Ascending aorta (tissue), 2 donors: Measurements from ENCODE around the gene MYH14. TPM values are rescaled to one million over a fixed set of nuclear protein-coding genes. Genes with fewer than 3 reads are reported as not detected.

Source experiments
- DNase-seq, 2 donors: peaks; one replicate each; pipeline ENCODE4 v3.0.0-alpha.2; 2019; ENCODE audit warnings: low spot score in 2 of 2
- H3K27ac ChIP-seq, 2 donors: fragments of 200-600 bp; sonication (generic); one replicate each; pipeline ENCODE4 v1.5.1; 2016 to 2017; ENCODE audit warnings: mild to moderate bottlenecking in 1 of 2
- H3K27me3 ChIP-seq: fragments of 200-600 bp; sonication (generic); one replicate; pipeline ENCODE4 v1.5.1; 2017
- H3K36me3 ChIP-seq, 2 donors: fragments of 200-600 bp; sonication (generic); one replicate each; pipeline ENCODE4 v1.5.1; 2016
- H3K4me1 ChIP-seq, 2 donors: fragments of 200-600 bp; sonication (generic); one replicate each; pipeline ENCODE4 v1.5.1; 2016 to 2017; ENCODE audit warnings: mild to moderate bottlenecking in 1 of 2
- H3K4me3 ChIP-seq, 2 donors: fragments of 200-600 bp; sonication (generic); one replicate each; pipeline ENCODE4 v1.5.1; 2016 to 2017; ENCODE audit warnings: mild to moderate bottlenecking in 1 of 2
- H3K9me3 ChIP-seq, 2 donors: fragments of 200-600 bp; sonication (generic); one replicate each; pipeline ENCODE4 v1.5.1; 2016
- intact Hi-C: fragments of 100-400 bp; cut with DNase I; formaldehyde crosslinking; loops from one replicate; pipeline ENCODE4 v1.15.1; 2023
- total RNA-seq: library from RNA; depleted of rRNA; stranded (reverse); fragments of >200 nt; gene quantifications from one replicate; pipeline ENCODE4 v1.1.0, GENCODE V29; 2016
- TF ChIP-seq, protein P1 (sequence below), 3 experiments: fragments of 200-600 bp in 2 of 3; fragments of 450-650 bp in 1 of 3; sonication (generic) in 2 of 3; IDR thresholded peaks; one replicate each; pipeline ENCODE4 v1.5.1; 2016 to 2019; ENCODE audit warnings: antibody characterized with exemption in 3 of 3, mild to moderate bottlenecking in 1 of 3, moderate library complexity in 1 of 3

The MYH14 gene
- total RNA-seq, 1 donor from 2014 or later: 8.6 TPM

DNA sequence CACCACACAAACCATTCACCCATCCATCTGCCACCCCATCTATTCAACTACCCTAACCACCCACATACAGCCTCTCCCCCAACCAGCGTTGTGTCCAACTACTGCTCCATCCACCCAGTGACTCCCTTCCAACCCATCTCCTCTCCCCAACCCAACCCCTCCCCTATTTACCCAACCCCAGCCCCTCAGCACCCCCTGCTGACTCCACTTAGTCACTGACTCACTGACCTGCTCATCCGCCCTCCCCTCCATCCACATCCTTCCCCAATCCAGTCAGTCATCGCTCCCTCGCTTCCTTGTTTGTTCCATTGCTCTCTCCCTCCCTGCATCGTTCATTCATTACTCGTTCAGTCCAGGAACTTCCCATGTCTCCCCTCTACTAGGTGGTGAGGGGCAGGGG lies 86.6 kb downstream of the MYH14 start:
- no peaks in the 10 kb centered on the region for H3K27me3 ChIP-seq
- peaks cover 17 to 35% of the 10 kb centered on the region in 2 donors for H3K36me3 ChIP-seq
- TF ChIP-seq, protein P1, sequence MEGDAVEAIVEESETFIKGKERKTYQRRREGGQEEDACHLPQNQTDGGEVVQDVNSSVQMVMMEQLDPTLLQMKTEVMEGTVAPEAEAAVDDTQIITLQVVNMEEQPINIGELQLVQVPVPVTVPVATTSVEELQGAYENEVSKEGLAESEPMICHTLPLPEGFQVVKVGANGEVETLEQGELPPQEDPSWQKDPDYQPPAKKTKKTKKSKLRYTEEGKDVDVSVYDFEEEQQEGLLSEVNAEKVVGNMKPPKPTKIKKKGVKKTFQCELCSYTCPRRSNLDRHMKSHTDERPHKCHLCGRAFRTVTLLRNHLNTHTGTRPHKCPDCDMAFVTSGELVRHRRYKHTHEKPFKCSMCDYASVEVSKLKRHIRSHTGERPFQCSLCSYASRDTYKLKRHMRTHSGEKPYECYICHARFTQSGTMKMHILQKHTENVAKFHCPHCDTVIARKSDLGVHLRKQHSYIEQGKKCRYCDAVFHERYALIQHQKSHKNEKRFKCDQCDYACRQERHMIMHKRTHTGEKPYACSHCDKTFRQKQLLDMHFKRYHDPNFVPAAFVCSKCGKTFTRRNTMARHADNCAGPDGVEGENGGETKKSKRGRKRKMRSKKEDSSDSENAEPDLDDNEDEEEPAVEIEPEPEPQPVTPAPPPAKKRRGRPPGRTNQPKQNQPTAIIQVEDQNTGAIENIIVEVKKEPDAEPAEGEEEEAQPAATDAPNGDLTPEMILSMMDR (IDR thresholded peaks at IDR 0.05): no peak
- intact Hi-C loops: no loop called here
- H3K9me3 ChIP-seq: peaks cover under 1 to 17% of the 10 kb centered on the region in 2 donors
- DNase-seq: no peak
- H3K27ac ChIP-seq: no peak overlapping the region
- no peaks in the 10 kb centered on the region for H3K4me1 ChIP-seq
- H3K4me3 ChIP-seq: no peak overlapping the region

DNA sequence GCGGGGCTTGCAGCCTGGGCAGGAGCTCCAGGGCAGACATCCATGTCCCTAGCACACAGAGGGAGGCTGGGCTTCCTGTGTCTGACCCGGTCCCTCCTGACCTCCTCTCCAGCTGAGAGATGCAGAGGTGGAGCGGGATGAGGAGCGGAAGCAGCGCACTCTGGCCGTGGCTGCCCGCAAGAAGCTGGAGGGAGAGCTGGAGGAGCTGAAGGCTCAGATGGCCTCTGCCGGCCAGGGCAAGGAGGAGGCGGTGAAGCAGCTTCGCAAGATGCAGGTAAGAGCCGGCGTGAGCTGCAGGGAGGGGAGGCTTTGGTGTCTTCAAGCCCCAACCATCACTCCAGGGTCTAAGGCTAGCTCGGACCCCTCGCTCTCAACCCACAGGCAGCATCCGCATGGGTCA lies 87.4 kb downstream of the MYH14 start:
- H3K4me3 ChIP-seq: no peak overlapping the region
- no peak for DNase-seq
- intact Hi-C loops: no loop called here

DNA sequence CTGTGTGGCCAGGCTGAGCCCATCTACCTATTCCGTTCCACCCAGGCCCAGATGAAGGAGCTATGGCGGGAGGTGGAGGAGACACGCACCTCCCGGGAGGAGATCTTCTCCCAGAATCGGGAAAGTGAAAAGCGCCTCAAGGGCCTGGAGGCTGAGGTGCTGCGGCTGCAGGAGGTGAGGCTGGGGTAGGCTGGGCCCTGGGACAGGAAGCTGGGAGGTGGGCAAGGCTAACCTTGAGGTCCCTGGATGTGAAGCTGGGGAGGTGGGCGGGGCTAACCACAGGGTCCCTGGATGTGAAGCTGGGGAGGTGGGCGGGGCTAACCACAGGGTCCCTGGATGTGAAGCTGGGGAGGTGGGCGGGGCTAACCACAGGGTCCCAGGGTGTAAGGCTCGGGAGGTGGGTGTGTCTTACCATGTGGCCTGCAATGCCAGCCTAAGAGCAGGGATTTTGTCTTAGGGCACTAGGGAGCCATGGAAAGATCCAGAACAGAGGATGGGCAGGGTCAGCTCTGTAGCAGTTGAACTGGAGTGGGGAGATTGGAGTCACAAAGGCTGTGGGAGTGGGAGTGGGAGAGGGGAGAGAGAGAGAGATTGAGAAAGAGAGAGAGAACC lies 88.9 kb downstream of the MYH14 start:
- intact Hi-C loops: no loop called here
- no peaks in the 10 kb centered on the region for H3K27me3 ChIP-seq
- H3K4me3 ChIP-seq: no peak overlapping the region
- H3K36me3 ChIP-seq: peaks cover 9 to 20% of the 10 kb centered on the region in 2 donors
- no peaks in the 10 kb centered on the region for H3K9me3 ChIP-seq
- DNase-seq: no peak
- H3K4me1 ChIP-seq: no peaks in the 10 kb centered on the region
- H3K27ac ChIP-seq: no peak overlapping the region
- TF ChIP-seq, protein P1 (IDR thresholded peaks at IDR 0.05): no peak

More for the DNA sequence above, 87.4 kb downstream of the MYH14 start:
- Histone ChIP-seq H3K9me3 (peaks cover 0 to 12% of the 10 kb centered on the region in 2 donors), H3K36me3 (peaks cover 17 to 35% of the 10 kb centered on the region in 2 donors), H3K27me3 (no peaks in the 10 kb centered on the region), H3K27ac (no peak overlapping the region), H3K4me1 (no peaks in the 10 kb centered on the region)
- TF ChIP-seq, protein P1 (IDR thresholded peaks at IDR 0.05): no peak

DNA sequence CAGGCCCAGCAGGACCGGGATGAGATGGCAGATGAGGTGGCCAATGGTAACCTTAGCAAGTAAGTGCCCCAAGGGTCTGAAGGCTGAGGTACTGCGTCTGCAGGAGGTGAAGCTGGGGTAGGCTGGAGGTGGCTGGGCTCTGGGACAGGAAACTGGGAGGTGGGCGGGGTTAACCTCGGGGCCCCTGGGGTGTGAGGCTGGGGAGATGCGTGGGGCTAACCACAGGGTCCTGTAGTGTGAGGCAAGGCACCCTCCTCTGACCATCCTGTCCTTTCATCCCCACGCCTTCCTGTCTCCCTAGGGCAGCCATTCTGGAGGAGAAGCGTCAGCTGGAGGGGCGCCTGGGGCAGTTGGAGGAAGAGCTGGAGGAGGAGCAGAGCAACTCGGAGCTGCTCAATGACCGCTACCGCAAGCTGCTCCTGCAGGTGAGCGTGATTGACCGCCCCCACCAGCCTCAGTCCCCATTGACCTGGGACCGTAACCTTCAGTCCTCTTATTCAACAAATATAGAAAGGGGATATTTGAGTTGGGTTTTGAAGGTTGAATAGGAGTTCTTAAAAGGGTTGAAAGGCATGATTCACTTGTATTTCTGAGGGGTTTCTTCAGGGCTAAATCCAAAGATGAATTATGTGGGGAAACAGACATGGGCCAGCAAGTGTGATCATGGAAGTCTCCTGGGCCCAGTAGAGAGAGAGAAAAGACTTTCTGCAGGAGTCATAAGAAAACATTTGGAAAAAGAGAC lies 90.0 kb downstream of the MYH14 start:
- no peaks in the 10 kb centered on the region for H3K9me3 ChIP-seq
- H3K36me3 ChIP-seq: peaks cover 9 to 14% of the 10 kb centered on the region in 2 donors
- H3K4me1 ChIP-seq: no peaks in the 10 kb centered on the region
- no peak overlapping the region for H3K27ac ChIP-seq
- H3K4me3 ChIP-seq: no peak overlapping the region
- DNase-seq: no peak
- no peaks in the 10 kb centered on the region for H3K27me3 ChIP-seq
- TF ChIP-seq, protein P1 (IDR thresholded peaks at IDR 0.05): no peak
- intact Hi-C loops: no loop called here

DNA sequence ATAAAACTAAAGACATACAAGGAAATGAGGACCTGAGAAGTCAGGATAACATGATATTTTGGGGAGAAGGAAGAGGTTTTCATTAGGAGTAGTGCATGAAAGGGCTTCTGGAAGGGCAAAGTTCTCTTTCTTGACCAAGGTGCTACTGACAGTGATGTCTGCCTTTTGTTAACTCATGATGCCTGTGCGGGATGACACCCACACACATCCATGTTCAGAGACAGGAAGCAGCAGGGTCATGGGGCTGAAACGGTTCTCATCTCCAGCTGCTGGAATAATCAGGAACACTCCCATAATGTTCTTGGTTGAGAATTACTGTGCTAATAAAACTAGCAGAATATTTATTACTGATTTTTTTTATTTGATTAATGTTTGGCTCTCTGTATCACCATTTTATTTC lies 96.6 kb downstream of the MYH14 start:
- TF ChIP-seq, protein P1 (IDR thresholded peaks at IDR 0.05): no peak
- Histone ChIP-seq H3K36me3 (peaks cover 0 to 16% of the 10 kb centered on the region in 2 donors), H3K4me3 (no peak overlapping the region), H3K9me3 (no peaks in the 10 kb centered on the region), H3K4me1 (no peaks in the 10 kb centered on the region), H3K27me3 (no peaks in the 10 kb centered on the region), H3K27ac (no peak overlapping the region)
- intact Hi-C loops: no loop called here
- no peak for DNase-seq
